T47D (cell line): ENCODE data around the gene RGS3.
A peak's percentile ranks its signal among the peaks of the same experiment; 100 is the strongest.

Experiments used
- DNase-seq, 2 experiments: peaks; one replicate each; pipeline versions ENCODE4 v3.0.0 to v3.0.0-alpha.2; 2011 to 2012; ENCODE audit warnings: low read depth in 1 of 2, low spot score in 1 of 2
- JUND ChIP-seq: IDR thresholded peaks from 2 replicates; pipeline ENCODE4 v1.6.1; 2012; ENCODE audit warnings: low read depth
- in situ Hi-C: cut with HindIII; loops from 2 replicates; pipeline ENCODE4 v1.10.0; 2016; ENCODE audit warnings: low sequenced_read_pairs, low pct_unique_long_range_greater_than_20kb

The RGS3 gene

DNA sequence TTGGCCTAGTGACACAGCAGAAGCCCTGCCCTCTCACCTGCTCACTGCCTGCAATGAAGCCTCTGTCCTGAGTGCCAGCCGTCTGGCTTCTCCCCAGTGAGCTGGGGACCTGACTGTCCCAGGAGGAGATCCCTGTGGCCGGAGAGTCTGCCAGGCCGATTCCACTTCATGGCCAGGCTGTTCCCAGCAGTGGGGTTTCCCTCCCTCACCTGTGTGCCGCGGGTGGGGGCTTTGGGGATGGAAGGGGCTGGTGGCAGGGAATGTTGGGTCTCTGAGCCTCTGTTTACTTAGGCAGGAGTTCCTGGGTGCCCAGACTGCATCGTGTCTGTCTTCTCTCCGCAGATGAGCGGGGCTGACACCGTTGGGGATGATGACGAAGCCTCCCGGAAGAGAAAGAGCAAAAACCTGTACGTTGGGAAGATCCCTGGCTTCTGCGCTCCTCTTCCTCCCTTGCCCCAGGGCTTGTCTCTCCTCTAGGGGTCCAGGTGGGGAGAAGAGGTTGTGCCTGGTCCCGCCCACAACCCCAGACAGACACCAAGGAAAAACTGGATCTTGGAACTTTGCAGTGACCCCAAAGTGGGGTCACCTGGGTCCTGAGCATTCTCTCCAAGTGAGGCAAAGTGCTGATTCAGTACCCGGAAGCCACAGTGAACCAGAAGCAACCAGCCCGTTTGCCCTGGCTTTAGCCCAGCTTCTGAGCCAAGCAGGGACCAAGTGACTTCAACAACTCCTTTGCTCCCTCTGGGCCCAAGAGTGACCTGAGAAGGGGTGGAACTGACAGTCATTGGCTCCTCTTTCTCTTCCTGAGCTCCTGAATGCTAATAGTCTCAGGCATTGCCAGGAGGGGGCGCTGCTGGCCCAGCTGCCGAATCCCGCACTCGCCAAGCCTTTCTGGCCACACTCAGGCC lies 127.7 kb downstream of the RGS3 start:
- DNase-seq = peak; percentile 74 to 86
- TF ChIP-seq JUND = no peak
- in situ Hi-C loops = no loop called here

DNA sequence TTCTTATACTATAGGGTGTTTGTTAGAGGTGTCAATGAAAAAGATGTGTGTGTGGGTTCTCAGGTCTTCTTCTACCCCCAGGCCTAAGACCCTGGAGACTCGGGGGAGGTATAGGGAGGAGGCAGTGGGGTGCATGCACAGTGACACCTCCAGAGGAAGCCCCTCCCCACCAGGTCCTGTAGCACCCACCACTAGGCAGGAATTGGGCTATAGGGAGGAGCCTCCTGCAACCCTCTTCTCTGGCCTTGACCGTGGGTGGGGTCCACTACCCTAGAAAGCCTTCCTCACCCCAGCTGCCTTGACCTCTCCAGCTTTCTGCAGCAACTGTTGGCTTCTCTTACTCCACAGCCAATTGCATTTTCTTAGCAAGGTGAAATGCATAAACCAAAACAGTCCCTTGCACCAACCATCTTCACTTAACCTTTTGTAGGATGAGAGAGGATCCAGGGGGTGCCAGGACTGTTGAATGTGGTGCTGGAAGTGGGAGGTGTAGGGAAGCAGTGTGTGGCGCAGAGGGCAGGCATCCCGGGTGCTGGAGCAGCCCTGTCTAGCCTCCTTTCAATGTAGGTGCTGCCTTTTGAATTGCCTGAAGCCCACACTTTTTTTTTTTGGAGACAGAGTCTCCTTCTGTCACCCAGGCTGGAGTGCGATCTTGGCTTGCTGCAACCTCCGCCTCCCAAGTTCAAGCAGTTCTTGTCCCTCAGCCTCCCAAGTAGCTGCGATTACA lies 128.5 kb downstream of the RGS3 start:
- no peak for TF ChIP-seq JUND
- in situ Hi-C loops = no loop called here
- no peak for DNase-seq

DNA sequence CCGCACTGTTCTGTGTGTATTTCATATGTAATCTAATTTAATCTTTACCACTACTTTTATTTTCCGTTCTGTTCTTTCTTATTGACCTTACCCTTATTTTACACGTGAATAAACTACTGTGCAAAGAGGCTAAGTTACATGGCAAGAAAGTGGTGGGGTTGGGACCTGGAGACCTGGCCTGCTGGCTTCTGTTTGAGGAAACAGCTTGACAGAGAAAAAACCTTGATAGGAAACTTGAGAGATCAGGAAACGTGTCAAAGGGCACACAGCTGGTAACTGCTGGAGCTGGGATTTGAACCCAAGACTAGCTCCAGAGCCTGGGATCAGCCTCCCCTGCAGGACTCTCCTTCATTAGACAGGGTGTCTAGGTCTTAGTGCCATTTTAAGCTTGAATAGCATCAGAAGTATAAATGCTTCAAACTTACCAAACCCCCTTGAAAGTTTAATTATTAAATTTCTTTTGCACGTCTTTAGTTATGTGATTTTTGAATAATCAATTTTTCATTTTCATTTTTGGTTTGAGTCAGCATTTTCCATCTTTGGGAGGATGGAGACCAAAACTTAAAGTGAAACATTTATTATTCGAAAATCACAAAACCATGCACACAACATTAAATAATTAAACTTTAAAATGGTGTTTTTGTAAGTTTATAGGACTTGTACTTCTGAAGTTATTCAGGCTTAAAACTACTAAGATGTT lies 129.5 kb downstream of the RGS3 start:
- DNase-seq = no peak
- TF ChIP-seq JUND = no peak
- in situ Hi-C loops = no loop called here

DNA sequence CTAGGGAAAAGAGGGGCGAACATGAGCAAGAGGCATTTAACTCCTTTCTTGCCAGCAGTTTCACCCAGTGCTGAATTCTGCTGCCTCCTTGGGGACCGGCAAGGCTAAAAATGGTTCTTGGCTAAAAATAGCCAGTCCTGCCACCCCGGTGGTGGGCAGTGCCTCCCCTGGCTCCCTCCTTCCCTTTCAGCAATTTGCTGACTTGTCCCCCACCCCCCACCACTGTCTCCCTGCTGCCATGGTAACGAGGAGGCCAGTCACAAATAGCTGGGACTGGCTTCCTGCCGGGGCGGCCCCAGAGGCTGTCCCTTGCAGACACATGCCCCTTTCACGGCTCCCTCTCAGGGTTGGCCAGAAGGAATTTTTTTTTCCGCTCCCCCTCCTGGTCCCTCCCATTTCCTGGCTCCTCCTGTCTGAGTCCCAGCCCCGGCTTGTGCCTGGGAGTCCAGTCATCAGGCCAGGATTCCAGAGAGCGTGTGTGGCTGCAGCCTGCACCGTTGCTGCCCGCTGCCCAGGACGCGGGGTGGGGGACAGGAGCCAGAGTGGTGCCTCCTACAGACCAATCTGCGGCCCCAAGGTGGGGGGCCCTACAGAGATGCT lies 130.3 kb downstream of the RGS3 start:
- in situ Hi-C loops = no loop called here
- DNase-seq = peak in 1 of 2 experiments; percentile 77

DNA sequence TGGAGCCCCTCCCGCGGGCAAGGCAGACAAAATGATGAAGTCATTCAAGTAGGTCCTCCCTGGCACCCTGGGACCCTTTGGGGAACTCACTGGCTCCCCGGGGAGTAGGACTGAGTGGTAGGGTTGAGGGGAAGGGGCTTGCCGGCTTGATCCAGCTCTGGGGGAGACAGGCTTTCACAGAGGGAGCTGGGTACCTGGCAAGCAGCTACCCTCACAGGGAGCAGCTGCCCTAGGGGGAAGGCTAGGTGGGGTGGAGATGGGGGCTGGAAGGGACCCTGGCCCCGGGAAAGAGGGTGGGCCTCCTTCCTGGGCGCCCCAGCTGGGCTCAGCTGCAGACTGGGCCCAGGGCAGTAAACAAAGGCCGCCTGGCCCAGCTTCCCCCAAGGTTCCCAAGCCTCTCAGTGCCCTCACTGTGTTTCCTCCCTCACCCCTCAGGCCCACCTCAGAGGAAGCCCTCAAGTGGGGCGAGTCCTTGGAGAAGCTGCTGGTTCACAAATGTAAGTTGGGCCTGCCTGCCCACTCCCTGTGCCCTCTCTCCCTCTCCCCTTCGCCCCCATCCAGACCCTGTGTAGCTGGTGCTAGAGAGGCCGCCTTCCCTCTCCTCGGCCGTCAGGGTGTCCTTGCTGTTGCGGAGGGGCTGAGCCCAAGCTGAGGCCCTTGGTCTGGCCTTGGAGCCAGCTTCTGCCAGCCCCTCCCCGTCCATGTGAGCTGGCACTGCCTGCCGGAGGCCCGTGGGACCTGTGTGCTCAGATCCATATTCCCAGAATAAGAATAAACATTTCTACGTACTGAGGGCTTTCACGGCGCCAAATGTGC lies 131.2 kb downstream of the RGS3 start:
- in situ Hi-C loops = no loop called here
- TF ChIP-seq JUND = no peak
- DNase-seq = no peak

More for the DNA sequence above, 130.3 kb downstream of the RGS3 start:
- no peak for TF ChIP-seq JUND

DNA sequence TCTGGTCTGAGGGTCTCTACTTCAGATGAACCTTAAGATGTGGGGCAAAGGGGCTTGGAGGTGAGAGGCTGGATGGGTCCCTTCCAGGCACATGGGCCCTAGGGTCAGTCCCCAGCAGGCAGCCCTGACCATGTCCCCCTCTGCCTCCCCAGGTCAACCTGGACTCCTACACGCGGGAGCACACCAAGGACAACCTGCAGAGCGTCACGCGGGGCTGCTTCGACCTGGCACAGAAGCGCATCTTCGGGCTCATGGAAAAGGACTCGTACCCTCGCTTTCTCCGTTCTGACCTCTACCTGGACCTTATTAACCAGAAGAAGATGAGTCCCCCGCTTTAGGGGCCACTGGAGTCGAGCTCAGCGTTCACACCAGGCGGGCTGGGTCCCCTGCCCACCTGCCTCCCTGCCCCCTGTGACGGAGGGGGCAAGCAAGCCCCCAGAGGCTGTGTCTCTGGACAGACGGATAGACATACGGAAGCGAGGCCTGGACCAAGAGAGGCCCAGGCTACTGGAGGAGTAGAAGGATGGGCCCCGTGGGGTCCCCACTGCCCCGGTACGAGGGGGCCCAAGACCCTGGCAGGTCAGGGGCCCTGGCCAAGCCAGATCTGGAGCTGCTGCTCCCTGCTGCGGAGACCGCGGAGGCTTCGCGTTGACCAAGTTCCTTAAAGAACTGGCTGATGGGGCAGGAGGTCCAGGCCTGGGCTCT lies 133.2 kb downstream of the RGS3 start:
- TF ChIP-seq JUND = no peak
- in situ Hi-C loops = no loop called here
- DNase-seq = no peak

DNA sequence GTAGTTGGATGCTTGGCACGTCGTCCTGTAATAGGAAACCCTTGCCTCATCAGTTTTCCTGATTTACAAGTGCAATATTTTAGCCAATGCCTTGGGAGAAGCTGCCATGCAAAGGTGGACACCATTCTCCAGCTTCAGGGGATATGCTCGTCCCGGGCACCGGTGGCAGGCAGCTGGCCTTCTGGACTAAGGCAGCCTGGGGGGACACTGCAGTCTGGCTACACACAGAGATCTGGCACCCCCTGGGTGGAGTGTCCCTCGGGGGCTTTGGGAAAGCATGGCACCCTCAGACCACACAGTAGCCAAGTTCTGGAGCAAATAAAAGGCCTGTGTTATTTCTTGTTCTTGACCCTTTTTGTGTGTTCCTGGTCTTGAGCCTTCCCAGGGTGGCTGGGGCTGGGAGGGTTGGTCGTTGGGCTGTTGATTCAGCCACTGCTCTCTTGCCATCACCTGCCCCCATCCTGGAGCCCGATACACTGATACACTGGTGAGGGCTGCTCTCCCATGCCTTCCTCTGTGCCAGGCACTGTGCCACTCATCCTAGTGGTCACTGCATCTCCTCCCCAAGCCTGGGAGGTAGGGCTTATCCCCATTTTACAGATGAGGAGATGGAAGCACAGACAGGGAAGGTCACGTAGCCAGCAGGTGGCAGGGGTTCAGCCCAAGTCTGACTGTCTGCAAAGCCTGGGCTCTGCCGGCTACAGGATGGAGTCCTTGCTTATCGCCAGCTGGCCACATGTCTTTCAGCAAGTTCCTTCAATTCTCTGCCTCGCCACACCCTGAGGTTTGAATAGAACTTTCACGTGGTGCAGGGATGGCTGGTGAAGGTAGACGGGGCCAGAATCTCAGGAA lies 134.1 kb downstream of the RGS3 start:
- no peak for TF ChIP-seq JUND
- DNase-seq = no peak
- in situ Hi-C loops = no loop called here

DNA sequence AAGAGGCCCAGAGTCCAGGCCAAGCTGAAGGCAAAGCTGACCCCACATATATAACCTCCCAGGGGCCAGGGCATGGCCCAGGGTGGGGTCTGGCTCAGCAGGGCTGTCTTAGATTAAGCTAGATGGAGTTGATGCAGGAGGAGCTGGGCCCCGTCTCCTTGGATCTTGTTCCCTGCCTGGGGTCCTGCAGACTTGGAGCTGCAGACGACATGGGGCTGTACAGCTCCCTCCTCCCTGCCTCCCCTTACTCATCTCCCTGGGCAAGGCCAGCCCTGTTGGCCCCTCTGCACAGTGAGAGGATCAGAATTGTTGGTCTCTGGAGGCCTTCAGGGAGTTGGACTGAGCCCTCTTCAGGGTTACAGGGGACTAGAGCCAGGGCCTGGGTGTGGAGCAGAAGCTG lies 134.9 kb downstream of the RGS3 start:
- DNase-seq = no peak
- TF ChIP-seq JUND = no peak
- in situ Hi-C loops = no loop called here

DNA sequence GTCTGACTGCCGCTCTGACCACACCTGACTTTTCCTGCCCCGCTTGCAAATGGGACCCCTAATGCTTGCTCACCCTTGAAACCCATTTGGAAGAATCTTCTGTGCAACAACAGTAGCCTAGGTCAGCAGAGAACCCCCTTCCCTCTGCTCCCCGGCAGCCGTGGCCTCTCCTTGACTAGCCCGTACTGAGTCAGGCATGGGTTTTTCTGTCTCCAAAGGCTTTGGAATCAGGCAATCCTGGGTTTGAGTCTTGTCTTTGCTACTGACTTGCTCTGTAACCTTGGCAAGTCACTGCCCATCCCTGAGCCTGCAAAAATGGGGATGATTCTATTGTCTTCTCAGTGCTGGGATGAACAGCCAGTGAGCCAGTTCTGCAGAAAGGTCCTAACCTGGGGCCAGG lies 135.4 kb downstream of the RGS3 start:
- no peak for TF ChIP-seq JUND
- in situ Hi-C loops = no loop called here
- DNase-seq = no peak

DNA sequence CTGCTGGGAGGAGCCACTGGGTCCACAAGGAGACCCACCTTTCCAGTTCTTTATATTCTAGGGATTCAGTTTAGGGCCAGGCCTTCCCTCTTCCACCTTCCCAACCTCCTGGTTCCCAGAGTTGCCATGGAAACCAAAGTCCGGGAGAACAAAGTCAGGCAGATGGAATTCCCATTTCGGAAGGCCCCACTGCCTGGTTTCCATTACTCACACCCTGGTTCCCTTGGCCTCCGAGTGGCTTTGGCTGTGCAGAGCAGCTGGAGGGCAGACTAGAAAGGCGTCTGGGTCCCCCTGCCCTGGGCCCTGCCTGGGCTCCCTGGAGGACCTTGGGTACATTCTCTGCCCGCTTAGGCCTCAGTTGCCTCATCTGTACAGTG lies 136.1 kb downstream of the RGS3 start:
- in situ Hi-C loops = no loop called here
- TF ChIP-seq JUND = no peak
- no peak for DNase-seq
